GM19240 (cell line): Measurements from ENCODE around the gene CTTNBP2.
"Not testable (repeated sequence)": the region's sequence is repeated elsewhere in the genome, so short reads cannot be mapped to it uniquely, and the experiment has no call there.

ENCODE experiments used
- DNase-seq: peaks from one replicate; pipeline ENCODE4 v3.0.0; 2011; ENCODE audit warnings: low spot score; ENCODE audit not compliant: insufficient read length

The CTTNBP2 gene

GRCh38 chr7:117755136-117755535 lies 118.1 kb downstream of the CTTNBP2 start:
- no peak for DNase-seq

DNA sequence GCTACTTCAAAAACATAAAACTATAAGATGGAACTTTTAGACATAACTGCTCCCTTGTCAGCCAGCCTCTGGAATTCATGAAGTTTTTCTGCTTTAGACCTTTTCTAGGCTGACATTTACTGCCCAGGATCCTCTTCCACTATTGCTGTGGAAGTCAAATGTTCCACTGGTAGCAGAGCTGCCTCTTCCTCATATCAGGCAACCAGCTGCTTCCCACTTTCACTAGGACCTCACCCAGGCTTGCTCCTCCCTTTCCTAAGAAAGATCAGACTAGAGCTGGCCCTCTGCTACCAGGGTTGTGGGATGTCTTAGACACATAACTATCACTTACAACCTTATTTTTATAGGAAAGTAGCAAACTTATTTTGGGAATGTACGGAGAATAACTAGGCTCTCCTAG lies 121.5 kb downstream of the CTTNBP2 start:
- no peak for DNase-seq

- DNase-seq: no peak
These were observed 122.4 kb downstream of the CTTNBP2 start for GRCh38 chr7:117750612-117751563.

GRCh38 chr7:117741962-117742361 lies 131.3 kb downstream of the CTTNBP2 start:
- DNase-seq: no peak

GRCh38 chr7:117739085-117739484 lies 134.2 kb downstream of the CTTNBP2 start:
- DNase-seq: no peak

DNA sequence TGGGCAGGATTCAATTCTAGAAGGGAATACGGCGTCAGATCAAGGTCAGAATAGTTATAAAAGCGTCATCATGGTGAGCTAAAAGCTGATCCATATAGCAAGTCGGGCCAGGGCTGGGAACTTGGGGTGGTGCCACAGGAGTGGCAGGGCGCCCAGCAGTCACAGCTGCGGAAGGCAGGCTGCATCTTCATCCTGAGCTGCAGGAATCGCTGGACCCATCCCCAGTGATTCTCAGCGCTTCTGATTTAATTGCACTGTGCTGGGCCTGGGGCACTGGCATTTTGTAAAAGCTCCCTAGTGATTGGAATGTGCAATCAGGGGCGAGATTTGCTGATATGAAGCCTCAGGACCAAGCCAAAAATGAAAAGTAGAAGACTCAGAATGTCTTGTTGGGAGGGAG lies 135.3 kb downstream of the CTTNBP2 start:
- DNase-seq: no peak

DNA sequence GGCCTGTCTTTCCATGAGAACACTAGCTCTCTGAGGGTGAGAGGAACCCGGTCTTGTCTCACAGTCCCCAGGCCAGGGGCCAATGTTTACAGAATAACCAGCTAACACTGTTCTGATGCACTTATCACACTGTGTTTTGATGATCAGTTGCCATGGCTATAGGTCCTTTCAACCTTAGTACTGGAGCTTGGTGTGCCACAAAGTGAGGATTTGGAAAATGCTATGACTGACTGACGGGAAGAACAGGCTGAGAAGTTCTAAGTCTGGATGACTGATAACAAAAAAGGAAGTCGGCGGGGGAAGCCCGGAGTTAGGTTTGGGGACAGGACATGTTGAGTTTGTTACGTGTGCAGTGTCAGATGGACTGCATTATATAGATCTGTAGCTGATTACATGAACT lies 141.8 kb downstream of the CTTNBP2 start:
- no peak for DNase-seq

GRCh38 chr7:117730390-117730789 lies 142.9 kb downstream of the CTTNBP2 start:
- DNase-seq: no peak

GRCh38 chr7:117728890-117729624 lies 144.2 kb downstream of the CTTNBP2 start:
- DNase-seq: no peak

DNA sequence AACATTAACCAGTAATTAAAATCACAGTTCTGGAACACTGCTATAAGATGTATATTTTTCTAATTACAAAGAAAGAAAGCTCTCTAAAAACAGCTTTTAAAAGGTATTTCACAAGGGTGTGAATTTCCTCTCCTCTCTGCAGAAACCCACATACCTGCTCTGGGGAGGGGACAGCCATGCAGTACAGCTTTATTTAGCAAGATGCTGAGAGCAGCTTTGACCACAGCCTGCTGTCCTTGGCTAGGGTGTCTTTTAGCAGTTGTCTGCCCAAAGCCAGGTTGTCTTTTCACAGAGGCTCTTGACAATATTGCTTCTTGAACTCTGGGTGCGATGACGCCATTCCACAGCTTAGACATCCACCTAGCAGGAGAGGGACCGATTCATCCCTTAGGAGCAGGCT lies 148.3 kb downstream of the CTTNBP2 start:
- DNase-seq: no peak

- DNase-seq: no peak
These were observed 153.9 kb downstream of the CTTNBP2 start for GRCh38 chr7:117719377-117719776.

GRCh38 chr7:117718116-117718835 lies 155.0 kb downstream of the CTTNBP2 start:
- DNase-seq: no peak

- no peak for DNase-seq
These were observed 155.9 kb downstream of the CTTNBP2 start for GRCh38 chr7:117717357-117717756.

DNA sequence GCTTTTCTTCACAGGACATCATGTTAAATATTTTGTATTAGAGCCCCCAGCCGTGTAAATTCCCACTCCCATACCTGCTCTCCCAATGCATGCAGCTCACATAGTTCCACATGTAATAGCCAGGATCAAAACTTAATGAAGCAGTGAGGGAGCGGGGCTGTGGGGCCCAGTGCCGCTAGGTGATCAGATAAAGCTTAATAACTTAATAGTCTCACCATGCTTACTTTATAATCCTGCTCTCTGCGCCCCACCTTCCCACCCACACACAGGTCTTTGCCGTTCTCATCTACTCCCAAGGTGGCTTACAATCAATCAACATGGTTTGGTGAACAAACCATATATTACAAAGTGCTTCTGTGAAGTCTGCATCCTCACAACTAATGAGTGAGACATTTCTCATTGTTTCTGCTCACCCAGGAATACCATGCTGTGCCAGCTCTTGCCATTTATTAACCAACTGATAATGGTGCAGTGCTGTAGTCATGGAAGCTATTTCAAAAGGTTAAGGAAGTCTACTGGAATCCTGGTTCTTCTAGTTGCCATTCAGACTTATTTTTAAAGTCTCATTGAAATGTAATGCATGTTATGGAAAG lies 156.4 kb downstream of the CTTNBP2 start:
- no peak for DNase-seq

DNA sequence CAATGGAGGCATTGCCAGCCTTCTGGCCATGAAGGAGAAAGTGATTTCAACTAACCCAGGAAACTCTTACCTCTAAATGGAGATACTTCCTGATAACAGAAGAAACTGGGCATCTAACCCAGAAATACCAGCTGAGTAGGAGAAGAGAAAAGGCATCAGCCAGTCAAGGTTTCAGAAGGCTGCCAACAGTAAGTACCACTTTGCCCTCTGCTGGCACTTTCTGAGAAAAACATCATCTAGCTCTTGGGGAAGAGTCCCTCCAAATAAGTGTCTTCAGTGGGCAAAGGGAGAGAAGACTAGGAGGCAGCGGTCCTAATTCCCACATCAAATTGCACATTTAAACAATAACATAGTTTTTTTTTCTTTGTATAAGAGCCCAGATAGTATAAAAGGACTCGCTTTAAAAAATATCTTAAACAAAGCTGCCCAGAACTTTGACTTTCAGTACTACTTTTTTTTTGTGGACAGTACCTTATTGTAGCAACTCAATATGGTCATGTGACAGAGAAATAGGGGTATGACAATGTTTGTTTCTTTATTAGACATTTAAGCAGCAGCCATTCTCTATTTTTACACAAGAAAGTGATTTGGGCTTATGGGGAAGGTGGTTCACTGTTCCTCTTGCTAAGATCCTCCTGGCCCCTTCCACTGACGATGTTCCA lies 157.3 kb downstream of the CTTNBP2 start:
- DNase-seq: peak; percentile 8

GRCh38 chr7:117711556-117711955 lies 161.7 kb downstream of the CTTNBP2 start:
- DNase-seq: no peak

GRCh38 chr7:117708173-117708572 lies 165.1 kb downstream of the CTTNBP2 start:
- not testable (repeated sequence) for DNase-seq

- DNase-seq: no peak
These were observed 166.2 kb downstream of the CTTNBP2 start for GRCh38 chr7:117707080-117707479.

DNA sequence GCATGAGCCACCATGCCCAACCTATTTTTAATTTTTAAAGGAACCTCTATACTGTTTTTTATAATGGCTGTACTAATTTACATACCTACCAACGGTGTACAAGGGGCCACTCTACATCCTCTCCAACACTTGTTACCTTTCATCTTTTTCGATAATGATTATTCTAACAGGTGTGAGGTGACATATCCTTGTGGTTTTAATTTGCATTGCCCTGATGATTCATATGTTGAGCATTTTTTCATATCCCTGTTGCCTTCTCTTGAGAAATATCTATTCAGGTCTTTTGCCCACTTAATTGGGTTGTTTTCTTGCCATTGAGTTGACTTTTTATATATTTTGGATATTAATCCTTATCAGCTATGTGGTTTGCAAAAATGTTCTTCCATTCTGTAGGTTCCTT lies 167.0 kb downstream of the CTTNBP2 start:
- no peak for DNase-seq

GRCh38 chr7:117705630-117706029 lies 167.6 kb downstream of the CTTNBP2 start:
- no peak for DNase-seq

DNA sequence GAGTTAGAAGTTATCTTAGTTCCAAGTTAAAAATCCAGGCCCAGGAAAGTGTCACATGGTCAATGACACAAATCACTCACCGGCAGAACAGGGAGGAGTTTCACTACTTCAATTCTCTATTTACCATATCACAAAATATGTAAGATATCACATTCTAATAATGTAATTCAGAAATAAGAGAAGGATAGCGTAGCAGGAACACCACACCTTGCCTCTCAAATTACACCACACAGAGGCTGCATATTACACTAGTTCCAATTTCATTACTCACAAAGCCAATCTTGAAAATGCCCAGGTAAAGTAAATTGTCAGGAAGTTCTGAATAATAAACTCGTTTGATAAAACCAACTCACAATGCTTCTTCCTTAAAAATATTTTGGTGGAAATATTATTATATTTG lies 169.2 kb downstream of the CTTNBP2 start:
- DNase-seq: no peak
